ENCODE results near the gene TM9SF4. TPM values are rescaled to one million over a fixed set of nuclear protein-coding genes. Genes with fewer than 3 reads are reported as not detected.

TM9SF4 gene
- total RNA-seq, 4 donors from 2014 or later: 19.9 to 34.4 (median 25.2) TPM

DNA sequence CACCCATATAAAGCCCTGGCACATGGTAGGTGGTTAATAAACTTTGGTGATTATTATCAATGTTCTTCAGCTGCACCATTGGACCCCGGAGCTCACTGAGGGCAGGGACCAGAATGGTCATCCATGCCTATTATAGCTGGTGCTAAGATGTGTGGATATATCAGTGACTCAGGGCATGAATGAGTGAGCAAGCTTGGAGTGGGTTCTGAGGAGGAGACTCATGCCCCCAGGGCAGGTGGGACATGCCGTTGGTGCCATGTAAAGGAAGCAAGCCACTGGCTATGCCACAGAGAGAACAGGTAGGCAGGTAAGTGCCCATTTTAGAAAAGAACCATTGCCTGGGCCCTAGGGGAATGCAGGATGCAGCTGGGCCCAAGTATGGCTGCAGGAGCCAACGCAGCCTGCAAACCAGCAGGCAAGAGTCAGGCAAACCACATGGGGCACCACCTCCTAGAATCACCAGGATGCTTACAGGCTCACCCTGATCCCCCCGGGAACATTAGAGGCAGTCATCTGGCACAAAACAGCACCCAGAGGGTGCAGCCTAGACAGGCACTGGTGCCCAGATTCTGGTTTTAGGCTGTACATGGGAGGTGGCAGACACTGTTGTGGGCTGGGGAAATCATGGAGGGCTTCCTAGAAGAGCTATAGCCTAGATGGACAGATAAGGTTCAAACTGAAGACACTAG lies 74.6 kb downstream of the TM9SF4 start:
- Histone ChIP-seq H3K4me3 (no peak overlapping the region), H3K27me3 (no peaks in the 10 kb centered on the region), H3K4me1 (peaks cover 6 to 30% (median 19%) of the 10 kb centered on the region in 4 donors), H3K36me3 (peaks cover 0 to 11% (median 3%) of the 10 kb centered on the region in 4 donors), H3K27ac (replicated peaks in 1 of 4) (no peak overlapping the region), H3K9me3 (no peaks in the 10 kb centered on the region)
- intact Hi-C loops (cut with DNase I): no loop called here
- WGBS: 100% methylated on average over 3 of the region's 4 CpGs
- DNase-seq (ENCODE audit: extremely low spot score): no peak
- TF ChIP-seq EP300 (IDR thresholded peaks at IDR 0.05) (no peak), POLR2AphosphoS5 (IDR thresholded peaks at IDR 0.05) (no peak), POLR2A (IDR thresholded peaks at IDR 0.05; ENCODE audit: low read depth) (no peak)
- TF ChIP-seq, protein P1, sequence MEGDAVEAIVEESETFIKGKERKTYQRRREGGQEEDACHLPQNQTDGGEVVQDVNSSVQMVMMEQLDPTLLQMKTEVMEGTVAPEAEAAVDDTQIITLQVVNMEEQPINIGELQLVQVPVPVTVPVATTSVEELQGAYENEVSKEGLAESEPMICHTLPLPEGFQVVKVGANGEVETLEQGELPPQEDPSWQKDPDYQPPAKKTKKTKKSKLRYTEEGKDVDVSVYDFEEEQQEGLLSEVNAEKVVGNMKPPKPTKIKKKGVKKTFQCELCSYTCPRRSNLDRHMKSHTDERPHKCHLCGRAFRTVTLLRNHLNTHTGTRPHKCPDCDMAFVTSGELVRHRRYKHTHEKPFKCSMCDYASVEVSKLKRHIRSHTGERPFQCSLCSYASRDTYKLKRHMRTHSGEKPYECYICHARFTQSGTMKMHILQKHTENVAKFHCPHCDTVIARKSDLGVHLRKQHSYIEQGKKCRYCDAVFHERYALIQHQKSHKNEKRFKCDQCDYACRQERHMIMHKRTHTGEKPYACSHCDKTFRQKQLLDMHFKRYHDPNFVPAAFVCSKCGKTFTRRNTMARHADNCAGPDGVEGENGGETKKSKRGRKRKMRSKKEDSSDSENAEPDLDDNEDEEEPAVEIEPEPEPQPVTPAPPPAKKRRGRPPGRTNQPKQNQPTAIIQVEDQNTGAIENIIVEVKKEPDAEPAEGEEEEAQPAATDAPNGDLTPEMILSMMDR (IDR thresholded peaks at IDR 0.05): no peak

DNA sequence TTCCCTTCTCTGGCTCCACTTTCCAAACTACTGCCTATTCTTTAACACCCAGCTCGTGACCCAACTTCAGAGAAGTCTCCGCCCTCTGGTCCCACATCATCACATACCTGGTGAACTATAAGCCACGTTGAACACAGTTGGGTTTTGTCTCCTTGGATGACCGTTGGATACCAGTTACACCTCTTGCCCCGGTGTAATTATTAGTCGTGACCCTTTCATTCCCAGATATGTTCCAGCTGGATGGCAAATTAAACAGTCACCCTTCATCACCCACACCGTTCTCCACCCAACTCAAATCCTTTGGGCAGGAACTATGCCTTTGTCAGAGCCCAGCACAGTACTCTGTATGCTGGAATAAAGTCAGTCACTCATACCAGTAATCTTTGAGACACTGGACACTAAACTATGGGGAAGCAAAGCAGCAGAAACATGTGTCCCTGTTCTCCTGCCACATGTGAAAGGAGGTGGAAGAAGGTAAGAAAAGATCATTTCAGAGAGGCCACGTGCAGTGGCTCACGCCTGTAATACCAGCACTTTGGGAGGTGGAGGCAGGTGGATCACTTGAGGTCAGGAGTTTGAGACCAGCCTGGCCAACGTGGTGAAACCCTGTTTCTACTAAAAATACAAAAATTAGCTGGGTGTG lies 75.6 kb downstream of the TM9SF4 start:
- TF ChIP-seq EP300 (IDR thresholded peaks at IDR 0.05) (no peak), POLR2A (IDR thresholded peaks at IDR 0.05; ENCODE audit: low read depth) (no peak), POLR2AphosphoS5 (IDR thresholded peaks at IDR 0.05) (no peak)
- TF ChIP-seq, protein P1 (IDR thresholded peaks at IDR 0.05): no peak
- WGBS: 65% methylated on average over 10 of the region's 10 CpGs
- peaks cover 0 to 11% (median 3%) of the 10 kb centered on the region in 4 donors for H3K36me3 ChIP-seq

DNA sequence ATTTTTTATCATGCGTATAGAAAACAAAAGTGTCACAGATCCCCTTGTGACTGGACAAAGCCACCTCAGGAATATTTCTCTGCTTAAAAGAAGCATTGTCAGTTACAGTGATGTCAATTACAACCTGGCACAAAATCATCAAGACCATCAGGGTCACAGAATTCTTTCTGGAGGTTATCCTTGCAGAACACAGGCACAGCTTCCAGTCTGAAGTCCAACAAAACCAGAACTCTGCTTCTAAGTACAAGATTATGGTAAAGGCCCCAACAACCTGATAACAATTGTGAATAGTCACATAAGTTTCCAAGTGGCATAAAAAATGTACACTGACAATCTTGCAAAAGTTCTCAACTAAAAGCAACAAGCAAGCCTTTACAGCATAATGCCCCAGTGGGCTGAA lies 77.0 kb downstream of the TM9SF4 start:
- DNase-seq (ENCODE audit: extremely low spot score): no peak
- intact Hi-C loops (cut with DNase I): no loop called here
- no peak for TF ChIP-seq EP300 (IDR thresholded peaks at IDR 0.05)
- no peak for TF ChIP-seq POLR2A (IDR thresholded peaks at IDR 0.05; ENCODE audit: low read depth)
- TF ChIP-seq, protein P1 (IDR thresholded peaks at IDR 0.05): no peak
- no peak for TF ChIP-seq POLR2AphosphoS5 (IDR thresholded peaks at IDR 0.05)
- no peaks in the 10 kb centered on the region for H3K9me3 ChIP-seq
- no peaks in the 10 kb centered on the region for H3K27me3 ChIP-seq
- WGBS: 91% methylated on average over 1 of the region's 1 CpG
- H3K4me3 ChIP-seq: no peak overlapping the region
- no peak overlapping the region for H3K27ac ChIP-seq (replicated peaks in 1 of 4)
- H3K4me1 ChIP-seq: peaks cover 13 to 51% (median 34%) of the 10 kb centered on the region in 4 donors
- H3K36me3 ChIP-seq: peaks cover 0 to 11% (median 3%) of the 10 kb centered on the region in 4 donors

More for the DNA sequence above, 75.6 kb downstream of the TM9SF4 start:
- no peak for DNase-seq (ENCODE audit: extremely low spot score)
- no peak overlapping the region for H3K27ac ChIP-seq (replicated peaks in 1 of 4)
- peaks cover 13 to 37% (median 26%) of the 10 kb centered on the region in 4 donors for H3K4me1 ChIP-seq
- H3K27me3 ChIP-seq: no peaks in the 10 kb centered on the region
- no peaks in the 10 kb centered on the region for H3K9me3 ChIP-seq
- intact Hi-C loops (cut with DNase I): no loop called here
- H3K4me3 ChIP-seq: no peak overlapping the region

DNA sequence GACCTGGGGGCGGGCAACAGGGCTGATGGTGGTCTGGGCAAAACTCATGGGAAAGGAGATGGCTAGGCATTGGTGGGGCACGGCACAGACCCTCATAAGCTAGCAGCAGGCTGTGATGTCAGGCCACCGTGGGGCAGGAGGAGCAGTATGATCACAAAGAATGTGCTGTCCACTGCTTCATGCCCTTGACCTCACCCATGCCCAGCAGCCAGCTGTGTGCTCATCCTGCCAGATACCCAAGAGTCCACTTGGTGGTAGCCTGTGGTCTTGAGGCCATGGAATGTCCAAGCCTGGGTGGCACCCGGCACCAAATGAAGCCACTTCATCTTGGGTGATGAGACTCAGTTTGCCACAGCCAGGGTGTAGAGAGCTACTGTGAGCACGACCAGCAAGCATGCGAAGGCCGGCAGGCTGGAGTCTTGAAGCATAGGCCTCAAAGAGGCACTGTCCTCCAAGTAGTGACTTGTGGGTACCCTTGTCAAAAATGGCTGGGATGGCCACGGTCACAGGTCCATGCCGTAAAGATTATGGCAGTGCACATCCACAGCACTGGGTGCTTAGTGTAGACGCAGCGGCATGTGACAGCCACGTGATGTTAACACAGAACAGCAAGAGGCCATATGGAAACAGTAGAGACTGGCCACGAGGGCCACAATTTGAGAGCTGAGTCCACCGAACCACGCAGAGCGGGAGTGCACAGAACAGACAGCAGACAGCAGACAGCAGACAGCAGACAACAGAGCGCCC lies 79.0 kb downstream of the TM9SF4 start:
- Histone ChIP-seq H3K27ac (replicated peaks in 1 of 4) (peak overlapping the region in 3 of 4 donors; percentile 86 to 92 (median 87)), H3K27me3 (no peaks in the 10 kb centered on the region), H3K4me3 (peak overlapping the region; percentile 75 to 82 (median 76)), H3K9me3 (no peaks in the 10 kb centered on the region), H3K4me1 (peaks cover 21 to 65% (median 34%) of the 10 kb centered on the region in 4 donors), H3K36me3 (peaks cover 0 to 9% (median 3%) of the 10 kb centered on the region in 4 donors)
- no peak for TF ChIP-seq EP300 (IDR thresholded peaks at IDR 0.05)
- no peak for TF ChIP-seq POLR2A (IDR thresholded peaks at IDR 0.05; ENCODE audit: low read depth)
- TF ChIP-seq, protein P1 (IDR thresholded peaks at IDR 0.05): no peak
- no peak for TF ChIP-seq POLR2AphosphoS5 (IDR thresholded peaks at IDR 0.05)
- DNase-seq (ENCODE audit: extremely low spot score): no peak
- intact Hi-C loops (cut with DNase I): no loop called here
- WGBS: 83% methylated on average over 7 of the region's 17 CpGs

All from esophagus muscularis mucosa (tissue), 4 donors.